ENCODE results near the gene BEND3.

BEND3 gene

DNA sequence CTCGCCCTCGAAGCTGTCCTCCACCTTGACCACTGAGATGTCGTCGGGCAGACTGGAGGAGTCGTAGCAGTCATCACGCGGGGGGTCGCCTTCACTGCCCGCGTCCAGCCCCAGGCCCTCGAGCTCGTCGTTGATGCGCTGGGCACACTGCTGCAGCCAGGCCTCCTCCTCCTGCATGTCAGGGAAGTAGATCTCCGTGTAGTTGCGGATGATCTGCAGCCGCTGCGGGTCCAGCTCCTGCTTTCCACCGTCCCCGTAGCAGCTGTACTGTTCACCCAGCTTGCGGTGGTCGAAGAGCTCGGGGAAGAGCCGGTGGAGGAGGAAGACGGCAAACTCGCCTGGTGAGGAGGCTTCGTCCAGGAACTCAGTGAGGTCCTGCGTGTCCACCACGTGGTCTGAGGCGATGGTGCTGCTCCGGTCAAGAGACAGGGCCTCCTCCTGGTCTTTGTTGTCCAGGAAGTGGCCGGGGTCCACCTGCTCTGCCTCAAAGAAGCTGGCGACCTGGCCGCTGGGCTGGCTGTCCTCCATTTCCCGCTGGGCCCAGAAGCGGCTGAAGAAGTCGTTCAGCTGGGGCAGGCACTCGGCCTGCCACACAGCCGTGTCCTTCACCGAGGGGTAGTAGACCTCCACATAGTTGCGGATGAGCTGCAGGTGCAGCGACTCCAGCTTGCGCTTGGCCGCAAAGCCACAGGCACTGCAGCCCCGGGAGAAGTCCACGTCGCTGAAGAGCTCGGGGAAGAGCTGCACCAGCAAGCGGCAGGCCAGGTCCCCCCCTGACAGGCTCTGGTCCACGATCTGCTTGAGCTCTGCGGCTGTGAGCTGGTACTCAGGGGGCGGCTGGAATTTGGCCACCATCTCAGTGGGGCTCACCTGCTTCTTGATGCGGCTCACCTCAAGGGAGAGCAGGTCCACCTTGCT, 45.4 kb downstream of the BEND3 start:
- TF ChIP-seq, protein P1, sequence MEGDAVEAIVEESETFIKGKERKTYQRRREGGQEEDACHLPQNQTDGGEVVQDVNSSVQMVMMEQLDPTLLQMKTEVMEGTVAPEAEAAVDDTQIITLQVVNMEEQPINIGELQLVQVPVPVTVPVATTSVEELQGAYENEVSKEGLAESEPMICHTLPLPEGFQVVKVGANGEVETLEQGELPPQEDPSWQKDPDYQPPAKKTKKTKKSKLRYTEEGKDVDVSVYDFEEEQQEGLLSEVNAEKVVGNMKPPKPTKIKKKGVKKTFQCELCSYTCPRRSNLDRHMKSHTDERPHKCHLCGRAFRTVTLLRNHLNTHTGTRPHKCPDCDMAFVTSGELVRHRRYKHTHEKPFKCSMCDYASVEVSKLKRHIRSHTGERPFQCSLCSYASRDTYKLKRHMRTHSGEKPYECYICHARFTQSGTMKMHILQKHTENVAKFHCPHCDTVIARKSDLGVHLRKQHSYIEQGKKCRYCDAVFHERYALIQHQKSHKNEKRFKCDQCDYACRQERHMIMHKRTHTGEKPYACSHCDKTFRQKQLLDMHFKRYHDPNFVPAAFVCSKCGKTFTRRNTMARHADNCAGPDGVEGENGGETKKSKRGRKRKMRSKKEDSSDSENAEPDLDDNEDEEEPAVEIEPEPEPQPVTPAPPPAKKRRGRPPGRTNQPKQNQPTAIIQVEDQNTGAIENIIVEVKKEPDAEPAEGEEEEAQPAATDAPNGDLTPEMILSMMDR (IDR thresholded peaks at IDR 0.05; ENCODE audit: low read depth, low read length): no peak
- DNase-seq (ENCODE audit: low read depth in 2 of 2): no peak
- H3K4me3 ChIP-seq (replicated peaks in 1 of 2; ENCODE audit: low read depth in 2 of 2, low read length in 2 of 2): no peak overlapping the region

DNA sequence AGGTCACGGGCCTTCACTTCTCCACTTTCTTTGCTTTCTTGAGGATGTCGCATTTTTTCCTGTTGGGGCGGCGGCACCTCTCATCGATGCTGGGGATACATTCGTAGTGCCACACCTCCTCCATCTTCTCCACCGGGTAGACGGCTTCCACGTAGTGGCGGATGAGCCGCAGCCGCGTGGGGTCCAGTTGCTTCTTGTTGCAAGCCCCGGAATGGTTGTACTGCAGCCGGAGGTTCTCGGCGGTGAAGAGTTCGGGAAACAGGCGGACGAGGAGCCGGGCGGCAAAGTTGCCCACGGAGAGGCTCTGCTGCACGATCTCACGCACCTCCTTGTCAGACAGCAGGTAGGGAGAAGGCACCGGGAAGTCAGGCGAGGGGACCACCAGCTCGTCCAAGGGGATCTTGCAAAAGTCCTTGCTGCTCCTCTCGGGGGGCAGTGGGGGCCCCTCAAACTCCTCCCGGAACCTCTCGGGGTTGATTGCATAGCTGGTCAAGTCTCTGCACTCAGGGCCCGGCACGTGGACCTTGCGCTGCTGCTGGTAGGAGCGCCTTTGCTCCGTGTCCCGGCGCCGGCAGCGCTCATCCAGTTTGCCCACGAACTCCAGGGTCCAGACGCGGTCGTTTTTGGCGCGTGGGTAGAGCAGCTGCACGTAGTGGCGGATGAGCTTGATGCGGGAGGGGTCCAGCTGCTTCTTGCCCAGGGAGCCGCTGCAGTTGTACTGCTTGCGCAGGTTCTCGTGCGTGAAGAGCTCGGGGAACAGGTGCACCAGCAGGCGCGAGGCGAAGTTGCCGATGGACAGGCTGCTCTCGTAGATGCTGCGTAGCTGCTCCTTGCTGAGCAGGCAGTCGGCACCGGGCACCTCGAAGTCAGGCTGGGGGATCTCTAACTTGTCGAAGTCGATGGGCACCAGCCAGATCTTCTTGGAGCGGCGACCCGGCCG, 46.4 kb downstream of the BEND3 start:
- TF ChIP-seq, protein P1 (IDR thresholded peaks at IDR 0.05; ENCODE audit: low read depth, low read length): no peak
- no peak overlapping the region for H3K4me3 ChIP-seq (replicated peaks in 1 of 2; ENCODE audit: low read depth in 2 of 2, low read length in 2 of 2)
- DNase-seq (ENCODE audit: low read depth in 2 of 2): no peak

- DNase-seq (ENCODE audit: low read depth in 2 of 2): no peak
- TF ChIP-seq, protein P1 (IDR thresholded peaks at IDR 0.05; ENCODE audit: low read depth, low read length): no peak
These were observed 48.3 kb downstream of the BEND3 start for GRCh38 chr6:107066697-107067659.

DNA sequence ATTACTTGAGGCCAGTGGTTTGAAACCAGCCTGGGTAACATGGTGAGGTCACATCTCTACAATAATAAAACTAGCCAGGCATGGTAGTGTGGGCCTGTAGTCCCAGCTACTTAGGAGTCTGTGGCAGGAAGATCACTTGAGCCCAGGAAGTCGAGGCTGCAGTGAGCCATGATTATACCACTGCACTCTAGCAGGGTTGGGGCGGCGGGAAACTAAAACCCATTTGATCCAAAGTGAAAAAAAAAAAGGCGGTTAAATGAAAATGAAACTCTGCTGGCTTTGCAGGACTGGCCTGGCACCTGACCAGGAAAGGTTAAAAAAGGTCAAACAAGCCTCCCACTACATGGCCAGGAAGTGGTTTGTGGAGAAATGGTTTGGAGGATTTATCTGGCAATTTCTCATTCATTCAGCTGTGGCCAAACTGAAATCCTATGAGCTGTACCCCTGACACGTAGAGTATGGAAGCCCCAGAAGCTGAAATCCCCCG, 50.7 kb downstream of the BEND3 start:
- TF ChIP-seq, protein P1 (IDR thresholded peaks at IDR 0.05; ENCODE audit: low read depth, low read length): no peak
- no peak overlapping the region for H3K4me3 ChIP-seq (replicated peaks in 1 of 2; ENCODE audit: low read depth in 2 of 2, low read length in 2 of 2)
- peak; percentile 78 to 87 for DNase-seq (ENCODE audit: low read depth in 2 of 2)

More at GRCh38 chr6:107066697-107067659, 48.3 kb downstream of the BEND3 start:
- H3K4me3 ChIP-seq (replicated peaks in 1 of 2; ENCODE audit: low read depth in 2 of 2, low read length in 2 of 2): no peak overlapping the region

GRCh38 chr6:107062691-107063090, 52.6 kb downstream of the BEND3 start:
- no peak overlapping the region for H3K4me3 ChIP-seq (replicated peaks in 1 of 2; ENCODE audit: low read depth in 2 of 2, low read length in 2 of 2)
- TF ChIP-seq, protein P1 (IDR thresholded peaks at IDR 0.05; ENCODE audit: low read depth, low read length): no peak

More at GRCh38 chr6:107062691-107063090, 52.6 kb downstream of the BEND3 start:
- no peak for DNase-seq (ENCODE audit: low read depth in 2 of 2)
